Thoracic aorta (tissue), 2 donors: Measurements from ENCODE around the gene ODR4. TPM values are rescaled to one million over a fixed set of nuclear protein-coding genes. Genes with fewer than 3 reads are reported as not detected.

Experiments
- ATAC-seq: fragments of 150-250 bp; one replicate; pipeline ENCODE4 v1.8.0; 2017; ENCODE audit warnings: low read depth; ENCODE audit not compliant: insufficient number of reproducible peaks, low FRiP score
- DNase-seq: peaks from one replicate; pipeline ENCODE4 v3.0.0-alpha.2; 2020; ENCODE audit warnings: low spot score
- H3K27ac ChIP-seq, 2 donors: fragments of 200-600 bp; sonication (generic); 1 replicate in 1 of 2; 2 replicates in 1 of 2; pipeline ENCODE4 v1.5.1; 2016; ENCODE audit warnings: mild to moderate bottlenecking in 2 of 2, moderate library complexity in 2 of 2
- H3K27me3 ChIP-seq: fragments of 200-600 bp; sonication (generic); replicated peaks from 2 replicates; pipeline ENCODE4 v1.6.0; 2016; ENCODE audit warnings: mild to moderate bottlenecking; ENCODE audit not compliant: insufficient read depth
- H3K36me3 ChIP-seq: fragments of 200-600 bp; sonication (generic); one replicate; pipeline ENCODE4 v1.5.1; 2016
- H3K4me1 ChIP-seq, 2 donors: fragments of 200-600 bp; sonication (generic); 1 replicate in 1 of 2; 2 replicates in 1 of 2; pipeline versions ENCODE4 v1.5.1 to v1.6.0; 2016; ENCODE audit warnings: low read depth in 2 of 2, mild to moderate bottlenecking in 1 of 2; ENCODE audit not compliant: control insufficient read depth in 1 of 2
- H3K4me3 ChIP-seq: fragments of 200-600 bp; sonication (generic); 2 replicates; pipeline ENCODE4 v1.5.1; 2016; ENCODE audit warnings: mild to moderate bottlenecking
- H3K9me3 ChIP-seq: fragments of 200-600 bp; sonication (generic); 2 replicates; pipeline ENCODE4 v1.5.1; 2016
- CTCF ChIP-seq: fragments of 200-600 bp; sonication (generic); IDR thresholded peaks from one replicate; pipeline ENCODE4 v1.5.1; 2019; ENCODE audit warnings: antibody characterized with exemption
- total RNA-seq, 2 donors: library from RNA; depleted of rRNA; stranded (reverse); fragments of >200 nt; gene quantifications; one replicate each; pipeline versions ENCODE4 v1.1.0 to v1.2.3, GENCODE V29; 2016

Gene ODR4
- total RNA-seq, 2 donors from 2014 or later: 14.6 to 18.4 TPM

- Histone ChIP-seq H3K36me3 (no peaks in the 10 kb centered on the region), H3K27me3 (no peaks in the 10 kb centered on the region), H3K4me3 (no peak overlapping the region), H3K4me1 (no peaks in the 10 kb centered on the region), H3K27ac (no peak overlapping the region), H3K9me3 (no peaks in the 10 kb centered on the region)
- no peak for TF ChIP-seq CTCF
- no peak for ATAC-seq
- DNase-seq: no peak
Measured at GRCh38 chr1:186465946-186466345, 90.3 kb downstream of the ODR4 start.

Other genes with a start within 250 kb of the ODR4 start
- 1 to 10 TPM; 2.3 to 8.7 TPM for gene PRG4, start 79.6 kb upstream of the ODR4 start, total RNA-seq
- gene TPR, start 585 bp upstream of the ODR4 start, total RNA-seq: 100 to 1,000 TPM in 1 of 2 donors, 10 to 100 TPM in 1; 72.0 to 110 TPM
- gene PDC, start 85.3 kb downstream of the ODR4 start, total RNA-seq: not detected